OCI-M1 (cell line): ENCODE measurements around the gene RCC2.

ENCODE experiments used
- DNase-seq: peaks from one replicate; lab custom pipeline; 2025; lab: John Stamatoyannopoulos, UW

Gene RCC2

GRCh38 chr1:17372955-17373354 is 66.5 kb downstream of the RCC2 start:
- DNase-seq = no peak

- DNase-seq = no peak
These were observed 67.6 kb downstream of the RCC2 start, which contains the start of gene PADI6 for GRCh38 chr1:17371896-17372295. Gene PADI6, plus strand, starts transcription at chr1:17372196. Its CDS starts 50 bp downstream, at chr1:17372246.

- DNase-seq = no peak
These were observed 68.9 kb downstream of the RCC2 start for GRCh38 chr1:17370618-17371017.

GRCh38 chr1:17369466-17369865 is 70.0 kb downstream of the RCC2 start:
- DNase-seq = no peak

GRCh38 chr1:17365293-17365692 is 74.2 kb downstream of the RCC2 start:
- DNase-seq = no peak

GRCh38 chr1:17363771-17364170 is 75.7 kb downstream of the RCC2 start:
- DNase-seq = no peak

- DNase-seq = no peak
These were observed 76.1 kb downstream of the RCC2 start for GRCh38 chr1:17363351-17363750.

- no peak for DNase-seq
These were observed 77.8 kb downstream of the RCC2 start for GRCh38 chr1:17361687-17362086.

GRCh38 chr1:17360272-17360956 is 79.1 kb downstream of the RCC2 start:
- peak; percentile 45 for DNase-seq

- no peak for DNase-seq
These were observed 79.7 kb downstream of the RCC2 start for GRCh38 chr1:17359808-17360207.

GRCh38 chr1:17359031-17359430 is 80.4 kb downstream of the RCC2 start:
- no peak for DNase-seq

- no peak for DNase-seq
These were observed 80.9 kb downstream of the RCC2 start for GRCh38 chr1:17358557-17358956.
